Stimulated activated CD8-positive, alpha-beta memory T cell treated with anti-CD3 and anti-CD28 coated beads, Interleukin-2, amount 100 ng/mL, for 1 hour (primary cell): ENCODE results near the gene PLA2G2D.

Source experiments
- DNase-seq, 2 donors: peaks; one replicate each; pipeline ENCODE4 v3.0.0-alpha.2; 2020; ENCODE audit warnings: low read depth in 2 of 2

PLA2G2D gene

GRCh38 chr1:20087668-20088067 is 31.7 kb downstream of the PLA2G2D start:
- no peak for DNase-seq

GRCh38 chr1:20086800-20087199 is 32.5 kb downstream of the PLA2G2D start:
- no peak for DNase-seq

- DNase-seq: no peak
These were observed 36.0 kb downstream of the PLA2G2D start for GRCh38 chr1:20083178-20083944.

GRCh38 chr1:20082772-20083171 is 36.6 kb downstream of the PLA2G2D start:
- DNase-seq: no peak

GRCh38 chr1:20081353-20081810 is 38.0 kb downstream of the PLA2G2D start:
- DNase-seq: no peak

GRCh38 chr1:20080441-20081352 is 38.6 kb downstream of the PLA2G2D start:
- no peak for DNase-seq

- no peak for DNase-seq
These were observed 39.6 kb downstream of the PLA2G2D start for GRCh38 chr1:20079661-20080305.

GRCh38 chr1:20078711-20079110 is 40.6 kb downstream of the PLA2G2D start:
- DNase-seq: no peak

- no peak for DNase-seq
These were observed 41.1 kb downstream of the PLA2G2D start for GRCh38 chr1:20078171-20078651.

- no peak for DNase-seq
These were observed 42.5 kb downstream of the PLA2G2D start for GRCh38 chr1:20076710-20077461.

- no peak for DNase-seq
These were observed 43.1 kb downstream of the PLA2G2D start for GRCh38 chr1:20076223-20076622.

GRCh38 chr1:20075345-20075744 is 44.0 kb downstream of the PLA2G2D start:
- DNase-seq: no peak

- DNase-seq: no peak
These were observed 44.6 kb downstream of the PLA2G2D start for GRCh38 chr1:20074725-20075171.

- no peak for DNase-seq
These were observed 45.1 kb downstream of the PLA2G2D start for GRCh38 chr1:20074055-20074724.

- no peak for DNase-seq
These were observed 46.1 kb downstream of the PLA2G2D start for GRCh38 chr1:20073256-20073655.

GRCh38 chr1:20072771-20073170 is 46.6 kb downstream of the PLA2G2D start:
- DNase-seq: no peak

GRCh38 chr1:20071416-20071815 is 47.9 kb downstream of the PLA2G2D start:
- no peak for DNase-seq

- DNase-seq: no peak
These were observed 49.0 kb downstream of the PLA2G2D start for GRCh38 chr1:20070357-20070756.

- no peak for DNase-seq
These were observed 49.5 kb downstream of the PLA2G2D start, which contains the start of gene PLA2G5 for GRCh38 chr1:20069874-20070273. TSS of gene PLA2G5 (plus strand) at chr1:20070194. CDS start at chr1:20084831, 14,637 bp downstream.

GRCh38 chr1:20068722-20069121 is 50.6 kb downstream of the PLA2G2D start:
- DNase-seq: no peak
